Testis (tissue), 3 donors: Measurements from ENCODE around the gene DLEC1. TPM values are rescaled to one million over a fixed set of nuclear protein-coding genes. Genes with fewer than 3 reads are reported as not detected.

Source experiments
- DNase-seq: peaks from one replicate; pipeline ENCODE4 v3.0.0-alpha.2; 2019
- H3K27ac ChIP-seq, 2 donors: fragments of 200-600 bp; sonication (generic); one replicate each; pipeline ENCODE4 v1.5.1; 2019
- H3K27me3 ChIP-seq: fragments of 200-600 bp; sonication (generic); one replicate; pipeline ENCODE4 v1.5.1; 2019
- H3K36me3 ChIP-seq: fragments of 200-600 bp; sonication (generic); one replicate; pipeline ENCODE4 v1.5.1; 2017; ENCODE audit warnings: low read depth; ENCODE audit errors: missing control alignments
- H3K4me1 ChIP-seq: fragments of 200-600 bp; sonication (generic); one replicate; pipeline ENCODE4 v1.5.1; 2019
- H3K4me3 ChIP-seq, 2 donors: fragments of 200-600 bp; sonication (generic); one replicate each; pipeline ENCODE4 v1.5.1; 2017 to 2019
- H3K9me3 ChIP-seq: fragments of 200-600 bp; sonication (generic); one replicate; pipeline ENCODE4 v1.5.1; 2017
- CTCF ChIP-seq, 3 experiments: fragments of 450-650 bp in 2 of 3; fragments of 200-600 bp in 1 of 3; sonication (generic) in 1 of 3; IDR thresholded peaks; one replicate each; pipeline ENCODE4 v1.5.1; 2016 to 2019; ENCODE audit warnings: antibody characterized with exemption in 3 of 3, mild to moderate bottlenecking in 2 of 3, moderate library complexity in 1 of 3
- POLR2A ChIP-seq: fragments of 450-650 bp; IDR thresholded peaks from one replicate; pipeline ENCODE4 v1.6.1; 2017; ENCODE audit warnings: antibody characterized with exemption, mild to moderate bottlenecking, moderate library complexity
- WGBS, 2 donors: methylation state at CpG; one replicate each; pipeline ENCODE4 v1.1.5; 2018; 5-methylcytosine and 5-hydroxymethylcytosine counted together
- intact Hi-C: fragments of 100-400 bp; cut with DNase I; formaldehyde crosslinking; loops from one replicate; pipeline ENCODE4 v1.15.1; 2023; ENCODE audit warnings: low total_unique reads
- polyA plus RNA-seq: library from polyadenylated mRNA; stranded (reverse); fragments of 350-450 nt; fragmentation: Illumina TruSeq; extraction: RNeasy Lipid Tissue Mini Kit (QIAGEN cat#74804); gene quantifications from one replicate; pipeline ENCODE4 v1.2.3, GENCODE V29; 2014; ENCODE audit warnings: low read depth, low replicate concordance; ENCODE audit not compliant: insufficient read depth
- total RNA-seq, 2 donors: library from RNA; depleted of rRNA; stranded (reverse); fragments of >200 nt; gene quantifications; one replicate each; pipeline ENCODE4 v1.2.3, GENCODE V29; 2016

Gene DLEC1
- total and polyA plus RNA-seq, 3 donors from 2014 or later = 32.3 to 40.8 (median 36.9) TPM

GRCh38 chr3:37991823-37992222 is 47.2 kb upstream of the DLEC1 start:
- intact Hi-C loops = no loop called here
- Histone ChIP-seq H3K4me1 (peaks cover 14% of the 10 kb centered on the region), H3K27me3 (no peaks in the 10 kb centered on the region), H3K9me3 (no peaks in the 10 kb centered on the region), H3K36me3 (no peaks in the 10 kb centered on the region), H3K4me3 (no peak overlapping the region), H3K27ac (no peak overlapping the region)
- WGBS, 2 donors = 92 to 93% methylated on average over 7 of the region's 7 CpGs
- DNase-seq = no peak
- TF ChIP-seq POLR2A (no peak), CTCF (IDR thresholded peaks at IDR 0.05) (no peak)

DNA sequence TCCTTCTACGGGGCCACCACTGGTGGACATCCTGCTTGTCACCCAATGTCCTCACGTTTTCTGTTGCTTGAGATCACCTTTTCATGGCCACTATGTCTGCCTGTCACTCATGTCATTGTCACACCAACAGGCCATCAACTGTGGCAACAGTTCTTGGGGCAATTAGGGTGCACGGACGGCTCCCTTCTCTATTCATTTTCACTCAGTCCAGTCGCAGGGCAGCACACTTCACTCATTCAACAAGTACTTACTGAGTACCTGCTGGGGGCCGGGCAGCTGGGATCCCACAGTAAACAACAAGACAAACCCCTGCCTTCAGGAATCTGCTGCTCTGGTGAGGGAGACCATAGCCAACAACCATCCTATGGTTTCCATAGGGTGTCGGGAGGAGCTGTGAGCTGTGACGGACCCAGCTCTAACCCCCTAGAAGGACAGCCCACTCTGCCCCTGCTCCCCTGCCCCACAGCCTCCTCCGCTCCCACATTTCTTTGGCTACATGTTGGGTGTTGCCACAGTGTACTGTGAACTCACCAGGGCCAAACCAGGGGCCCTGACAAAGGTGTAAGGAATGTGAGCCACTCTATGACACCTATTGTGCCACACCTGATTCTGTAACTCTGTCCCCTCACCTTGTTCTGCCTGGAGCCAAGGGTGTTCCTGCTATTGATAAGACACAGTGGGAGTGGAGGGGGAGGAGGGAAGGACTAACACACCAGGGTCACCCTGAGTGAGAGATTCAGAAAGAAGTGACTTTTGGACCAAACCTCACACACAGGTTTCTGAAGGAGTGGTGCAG is 46.5 kb upstream of the DLEC1 start:
- no peaks in the 10 kb centered on the region for H3K9me3 ChIP-seq
- H3K4me3 ChIP-seq = no peak overlapping the region
- no peak for DNase-seq
- no peaks in the 10 kb centered on the region for H3K27me3 ChIP-seq
- WGBS, 2 donors = 88 to 91% methylated on average over 5 to 9 of the region's 9 CpGs
- no peak for TF ChIP-seq CTCF (IDR thresholded peaks at IDR 0.05)
- TF ChIP-seq POLR2A = no peak
- no peak overlapping the region for H3K27ac ChIP-seq
- intact Hi-C loops = no loop called here
- H3K4me1 ChIP-seq = peaks cover 18% of the 10 kb centered on the region
- no peaks in the 10 kb centered on the region for H3K36me3 ChIP-seq

GRCh38 chr3:37993067-37993455 is 45.9 kb upstream of the DLEC1 start:
- Histone ChIP-seq H3K4me1 (peaks cover 19% of the 10 kb centered on the region), H3K36me3 (no peaks in the 10 kb centered on the region), H3K4me3 (no peak overlapping the region), H3K27me3 (no peaks in the 10 kb centered on the region), H3K27ac (peak overlapping the region in 1 of 2 donors; percentile 85), H3K9me3 (no peaks in the 10 kb centered on the region)
- DNase-seq = no peak
- TF ChIP-seq CTCF (IDR thresholded peaks at IDR 0.05) = no peak
- TF ChIP-seq POLR2A = no peak
- intact Hi-C loops = no loop called here
- 80 to 82% methylated on average over 8 of the region's 8 CpGs for WGBS, 2 donors

- TF ChIP-seq POLR2A = no peak
- TF ChIP-seq CTCF (IDR thresholded peaks at IDR 0.05) = no peak
- H3K27ac ChIP-seq = peak overlapping the region; percentile 73 to 85
- H3K4me1 ChIP-seq = peaks cover 23% of the 10 kb centered on the region
- no peak for DNase-seq
- no peaks in the 10 kb centered on the region for H3K27me3 ChIP-seq
- H3K36me3 ChIP-seq = no peaks in the 10 kb centered on the region
- no peaks in the 10 kb centered on the region for H3K9me3 ChIP-seq
- intact Hi-C loops = no loop called here
- H3K4me3 ChIP-seq = peak overlapping the region; percentile 71 to 72
- WGBS, 2 donors = 45 to 54% methylated on average over 5 to 6 of the region's 6 CpGs
Observed at GRCh38 chr3:37993460-37993819, 45.6 kb upstream of the DLEC1 start.
